K562 (cell line): ENCODE data around the gene PQBP1. TPM values are rescaled to one million over a fixed set of nuclear protein-coding genes. Genes with fewer than 3 reads are reported as not detected.

ENCODE experiments used
- ATAC-seq: fragments of 200-7000 bp; cut with Tn5 transposase; 3 replicates; pipeline ENCODE4 v1.9.1; 2020; ENCODE audit warnings: moderate library complexity
- BruUV-seq: library from RNA; stranded (reverse); fragments of 400-500 nt; replicated peaks from 2 replicates; lab custom pipeline; 2021; lab: Mats Ljungman, UMichigan
- CTCF ChIA-PET: fragments of 300-600 bp; formaldehyde crosslinking; extraction: SDS; loops from one replicate; lab custom pipeline; 2021; ENCODE audit warnings: low intra/inter-chr PET ratio; lab: Yijun Ruan, JAX
- POLR2A ChIA-PET: fragments of 300-600, 350-650 bp; sonication (Branson Sonifier 250); formaldehyde crosslinking; extraction: SDS; loops from one replicate; lab custom pipeline; 2021; ENCODE audit warnings: antibody characterized with exemption, inconsistent platforms; lab: Yijun Ruan, JAX
- DNase-seq, 4 experiments: peaks; one replicate each; pipeline versions ENCODE4 v3.0.0 to v3.0.0-alpha.2; 2011 to 2018; ENCODE audit warnings: low spot score in 3 of 4, mixed read lengths in 3 of 4; ENCODE audit errors: extremely low read depth in 1 of 4
- FAIRE-seq: peaks from 2 replicates; lab custom pipeline; 2011; peaks lifted over from hg19 to GRCh38; lab: Jason Lieb, UNC
- H2AFZ ChIP-seq: 2 replicates; pipeline ENCODE4 v1.6.0; 2011; ENCODE audit warnings: low read depth, low read length, control low read depth, inconsistent platforms
- H3K27ac ChIP-seq: fragments of 200-600 bp; 3 replicates; pipeline ENCODE4 v1.8.0; 2011; ENCODE audit warnings: low read depth, mild to moderate bottlenecking, control low read depth, inconsistent platforms, low read length, moderate library complexity, mixed read lengths; ENCODE audit errors: extremely low read depth
- H3K27me3 ChIP-seq, 2 experiments: fragments of 300-600 bp in 1 of 2; 2 replicates in 1 of 2; 3 replicates in 1 of 2; pipeline versions ENCODE4 v1.6.0 to v1.8.0; 2011; ENCODE audit warnings: inconsistent platforms in 2 of 2, low read length in 2 of 2, mild to moderate bottlenecking in 1 of 2, mixed read lengths in 1 of 2, moderate library complexity in 1 of 2; ENCODE audit not compliant: control insufficient read depth in 2 of 2, insufficient read depth in 2 of 2
- H3K36me3 ChIP-seq: fragments of 300-600 bp; 3 replicates; pipeline ENCODE4 v1.8.0; 2011; ENCODE audit warnings: mild to moderate bottlenecking, low read length, inconsistent platforms; ENCODE audit not compliant: control insufficient read depth, insufficient read depth
- H3K4me1 ChIP-seq, 2 experiments: fragments of 200-600 bp in 1 of 2; replicated peaks in 1 of 2; 2 replicates in 1 of 2; 3 replicates in 1 of 2; pipeline versions ENCODE4 v1.5.1 to v1.8.0; 2011; ENCODE audit warnings: inconsistent platforms in 2 of 2, low read length in 2 of 2, mild to moderate bottlenecking in 1 of 2, mixed read lengths in 1 of 2, moderate library complexity in 1 of 2; ENCODE audit not compliant: control insufficient read depth in 2 of 2, insufficient read depth in 2 of 2
- H3K4me2 ChIP-seq: 2 replicates; pipeline ENCODE4 v1.6.1; 2011; ENCODE audit warnings: low read length, control low read depth, inconsistent platforms, mixed read lengths; ENCODE audit not compliant: insufficient read depth
- H3K4me3 ChIP-seq: fragments of 200-600 bp; sonication (generic), shearing (Covaris generic); 2 replicates; pipeline ENCODE4 v1.5.1; 2016; ENCODE audit warnings: control low read depth, inconsistent platforms
- H3K79me2 ChIP-seq: fragments of 200-600 bp; 3 replicates; pipeline ENCODE4 v1.8.0; 2011; ENCODE audit warnings: low read length, inconsistent platforms; ENCODE audit not compliant: control insufficient read depth, insufficient read depth
- H3K9ac ChIP-seq, 2 experiments: 2 replicates each; pipeline versions ENCODE4 v1.6.0 to v1.6.1; 2011; ENCODE audit warnings: low read depth in 2 of 2, low read length in 2 of 2, control low read depth in 1 of 2, inconsistent platforms in 1 of 2, mild to moderate bottlenecking in 1 of 2, mixed read lengths in 1 of 2; ENCODE audit not compliant: insufficient read depth in 1 of 2
- H3K9me1 ChIP-seq: one replicate; pipeline ENCODE4 v1.6.0; 2011; ENCODE audit warnings: inconsistent platforms, mild to moderate bottlenecking, low read length, moderate library complexity; ENCODE audit not compliant: control insufficient read depth, insufficient read depth
- H3K9me3 ChIP-seq: replicated peaks from 2 replicates; pipeline ENCODE4 v1.5.1; 2011; ENCODE audit warnings: low read depth, low read length, inconsistent platforms; ENCODE audit not compliant: control insufficient read depth, insufficient read depth
- H4K20me1 ChIP-seq: replicated peaks from 2 replicates; pipeline ENCODE4 v1.6.1; 2011; ENCODE audit warnings: low read length, inconsistent platforms, mixed read lengths; ENCODE audit not compliant: control insufficient read depth, insufficient read depth
- LCOR ChIP-seq: sonication (generic); formaldehyde crosslinking; IDR thresholded peaks from 2 replicates; pipeline ENCODE4 v1.8.0; 2022; ENCODE audit warnings: mild to moderate bottlenecking, missing genetic modification reagents
- MXI1 ChIP-seq: IDR thresholded peaks from 2 replicates; pipeline ENCODE4 v1.6.1; 2011; ENCODE audit warnings: low read depth, mild to moderate bottlenecking, improper control_type of control experiment, low read length
- RBBP5 ChIP-seq: fragments of 200-600 bp; sonication (generic); IDR thresholded peaks from 2 replicates; pipeline ENCODE4 v1.6.1; 2012; ENCODE audit warnings: borderline replicate concordance, mild to moderate bottlenecking, low read length, control low read depth, inconsistent platforms; ENCODE audit not compliant: insufficient read depth, poor library complexity, severe bottlenecking
- SOX6 ChIP-seq: fragments of 450-650 bp; IDR thresholded peaks from 2 replicates; pipeline ENCODE4 v1.6.1; 2014; ENCODE audit warnings: mild to moderate bottlenecking
- TCF7 ChIP-seq: sonication (generic); IDR thresholded peaks from 2 replicates; pipeline ENCODE4 v1.6.1; 2016; ENCODE audit warnings: antibody characterized with exemption, borderline replicate concordance
- TEAD2 ChIP-seq: fragments of 450-650 bp; IDR thresholded peaks from 2 replicates; pipeline ENCODE4 v1.6.1; 2016; ENCODE audit warnings: missing genetic modification characterization, control low read depth, missing compliant biosample characterization
- XRCC5 ChIP-seq: fragments of 200-400 bp; formaldehyde crosslinking; IDR thresholded peaks from 2 replicates; pipeline ENCODE4 v1.6.1; 2017; ENCODE audit warnings: low read depth, mild to moderate bottlenecking, low read length
- ZNF311 ChIP-seq: fragments of 250-450 bp; sonication (Bioruptor Pico); IDR thresholded peaks from 2 replicates; pipeline ENCODE4 v1.4.0; 2020; ENCODE audit warnings: mild to moderate bottlenecking, moderate library complexity
- WGBS: fragments of 100-300 bp; shearing (Covaris generic); methylation state at CpG from one replicate; pipeline ENCODE4 v1.1.6; 2016; ENCODE audit warnings: low coverage, mixed read lengths; ENCODE audit not compliant: insufficient coverage; ENCODE audit errors: missing lambda C conversion rate; 5-methylcytosine and 5-hydroxymethylcytosine counted together
- in situ Hi-C: fragments of 300-500 bp; cut with MboI; formaldehyde crosslinking; loops from 4 replicates; pipeline ENCODE4 v1.15.0; 2018; ENCODE audit warnings: inconsistent platforms, mixed read lengths
- intact Hi-C: fragments of 100-400 bp; cut with micrococcal nuclease; formaldehyde crosslinking; loops from 2 replicates; pipeline ENCODE4 v1.14.2; 2022
- polyA plus RNA-seq, 8 experiments: library from polyadenylated mRNA; depleted of rRNA in 4 of 8; stranded (reverse) in 5 of 8; unstranded in 3 of 8; fragments of >200 nt; fragmentation: Nextera tagmentation in 2 of 8; fragmentation: Illumina TruSeq in 1 of 8; extraction: Ambion mirVana in 2 of 8; extraction: Trizol in 1 of 8; gene quantifications; 2 replicates each; pipeline versions ENCODE4 v1.2.1 to v1.2.3, GENCODE V29; 2011 to 2014; ENCODE audit warnings: inconsistent platforms in 1 of 8, missing spikeins in 1 of 8
- total RNA-seq, 7 experiments: library from RNA; depleted of rRNA in 6 of 7; stranded (reverse); fragments of >200 nt in 6 of 7; fragmentation: Illumina TruSeq in 2 of 7; extraction: Trizol in 2 of 7; gene quantifications; 2 replicates each; pipeline versions ENCODE4 v1.2.1 to v1.2.3, GENCODE V29; 2011 to 2021; ENCODE audit warnings: low replicate concordance in 1 of 7

The PQBP1 gene
- total and polyA plus RNA-seq, 9 of the 15 experiments (the other 6 are each of a cell fraction or from before 2014, with no cell fraction given), result 41.3 to 262 (median 112) TPM

DNA sequence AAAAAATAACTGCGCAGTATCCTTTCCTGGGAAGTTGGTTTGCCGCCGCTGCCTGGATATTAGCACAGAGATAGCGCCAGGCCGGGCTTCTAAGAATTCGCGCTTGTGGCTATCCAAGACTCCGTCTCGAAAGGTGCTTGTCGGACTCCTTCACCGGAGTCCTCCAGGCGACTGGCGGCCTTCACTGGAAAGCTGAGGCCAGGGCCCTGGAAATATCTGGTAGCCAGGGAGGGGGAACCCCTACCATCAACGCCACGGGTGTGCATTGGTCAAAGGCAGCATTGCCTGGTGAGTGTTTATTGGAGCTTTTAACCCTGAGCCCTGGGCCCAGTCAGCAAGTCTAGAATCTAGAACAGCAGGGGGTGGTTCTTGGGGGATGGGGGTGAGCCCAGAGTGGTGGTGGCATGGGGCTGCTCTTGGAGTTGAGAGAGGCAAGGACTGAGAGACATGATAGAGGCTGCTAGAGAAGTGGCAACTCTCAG, 21.7 kb downstream of the PQBP1 start:
- H3K4me2 ChIP-seq, result peak overlapping the region; percentile 97
- H3K27me3 ChIP-seq, result no peaks in the 10 kb centered on the region; a peak in 1 of 5 replicates
- TSS peak; percentile 76 for BruUV-seq
- H3K9ac ChIP-seq, result peak overlapping the region; percentile 59 to 90
- H2AFZ ChIP-seq, result peak overlapping the region; percentile 54
- POLR2A ChIA-PET, result interaction anchor here (1.0 kb wide), 1 partner anchor 18 kb away, joined by 4 read pairs; no protein-coding TSS in a partner anchor
- H3K4me1 ChIP-seq, result peaks cover 29 to 34% of the 10 kb centered on the region in 2 experiments; a peak in 4 of 5 replicates
- TF ChIP-seq TCF7 (no peak), LCOR (CRISPR knock-in tag) (no peak), RBBP5 (peak; percentile 23), XRCC5 (no peak), TEAD2 (tag) (0 out of 2 replicates have a peak, but pooled peaks have one; percentile 13), SOX6 (0 out of 2 replicates have a peak, but pooled peaks have one; percentile 10), ZNF311 (CRISPR knock-in tag) (no peak), MXI1 (0 out of 2 replicates have a peak, but pooled peaks have one; percentile 6)
- TF ChIP-seq, all 486 proteins: peak for 4
- in situ Hi-C loops, result no loop called here
- ATAC-seq, result peak; percentile 25
- CTCF ChIA-PET, result no interaction called here
- Histone ChIP-seq H4K20me1 (peaks cover 28% of the 10 kb centered on the region), H3K79me2 (peaks cover 61% of the 10 kb centered on the region), H3K9me3 (no peaks in the 10 kb centered on the region), H3K36me3 (peaks cover 62% of the 10 kb centered on the region), H3K9me1 (no peaks in the 10 kb centered on the region), H3K27ac (peak overlapping the region; percentile 77), H3K4me3 (peak overlapping the region; percentile 89)
- under 1% methylated on average over 15 of the region's 15 CpGs for WGBS
- intact Hi-C loops, result loop anchor here (1.0 to 10.0 kb wide), 2 partner anchors 18 to 285 kb away; no protein-coding TSS in a partner anchor
- FAIRE-seq, result no peak
- peak in 1 of 4 experiments; percentile 19 for DNase-seq
